ENCODE measurements around the gene ABHD17A. TPM values are rescaled to one million over a fixed set of nuclear protein-coding genes. Genes with fewer than 3 reads are reported as not detected.

The ABHD17A gene
- total and polyA plus RNA-seq, 9 of the 15 experiments (the other 6 are each of a cell fraction or from before 2014, with no cell fraction given) = 0.04 to 135 (median 21.8) TPM; not detected in 1

GRCh38 chr19:1853295-1854038 is 31.8 kb downstream of the ABHD17A start (continued):
- no peak for TF ChIP-seq GATA2 (CRISPR knock-in tag; IDR thresholded peaks at IDR 0.05)
- TF ChIP-seq L3MBTL2 (IDR thresholded peaks at IDR 0.05) = peak; percentile 77
- peak; percentile 76 for TF ChIP-seq CREM (IDR thresholded peaks at IDR 0.05; ENCODE audit: low read depth)
- no peak for TF ChIP-seq ZNF830 (CRISPR knock-in tag; IDR thresholded peaks at IDR 0.05)
- no peak for TF ChIP-seq BCOR (IDR thresholded peaks at IDR 0.05)
- no peak for TF ChIP-seq ZNF175 (CRISPR knock-in tag; IDR thresholded peaks at IDR 0.05; ENCODE audit: low read depth)
- TF ChIP-seq, protein P1, sequence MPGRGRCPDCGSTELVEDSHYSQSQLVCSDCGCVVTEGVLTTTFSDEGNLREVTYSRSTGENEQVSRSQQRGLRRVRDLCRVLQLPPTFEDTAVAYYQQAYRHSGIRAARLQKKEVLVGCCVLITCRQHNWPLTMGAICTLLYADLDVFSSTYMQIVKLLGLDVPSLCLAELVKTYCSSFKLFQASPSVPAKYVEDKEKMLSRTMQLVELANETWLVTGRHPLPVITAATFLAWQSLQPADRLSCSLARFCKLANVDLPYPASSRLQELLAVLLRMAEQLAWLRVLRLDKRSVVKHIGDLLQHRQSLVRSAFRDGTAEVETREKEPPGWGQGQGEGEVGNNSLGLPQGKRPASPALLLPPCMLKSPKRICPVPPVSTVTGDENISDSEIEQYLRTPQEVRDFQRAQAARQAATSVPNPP (IDR thresholded peaks at IDR 0.05; ENCODE audit: borderline replicate concordance, insufficient read depth, insufficient read length) = no peak
- TF ChIP-seq, protein P2, sequence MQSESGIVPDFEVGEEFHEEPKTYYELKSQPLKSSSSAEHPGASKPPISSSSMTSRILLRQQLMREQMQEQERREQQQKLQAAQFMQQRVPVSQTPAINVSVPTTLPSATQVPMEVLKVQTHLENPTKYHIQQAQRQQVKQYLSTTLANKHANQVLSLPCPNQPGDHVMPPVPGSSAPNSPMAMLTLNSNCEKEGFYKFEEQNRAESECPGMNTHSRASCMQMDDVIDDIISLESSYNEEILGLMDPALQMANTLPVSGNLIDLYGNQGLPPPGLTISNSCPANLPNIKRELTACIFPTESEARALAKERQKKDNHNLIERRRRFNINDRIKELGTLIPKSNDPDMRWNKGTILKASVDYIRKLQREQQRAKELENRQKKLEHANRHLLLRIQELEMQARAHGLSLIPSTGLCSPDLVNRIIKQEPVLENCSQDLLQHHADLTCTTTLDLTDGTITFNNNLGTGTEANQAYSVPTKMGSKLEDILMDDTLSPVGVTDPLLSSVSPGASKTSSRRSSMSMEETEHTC (IDR thresholded peaks at IDR 0.05) = peak; percentile 86; the same call in 1 of the 2 replicates
- TF ChIP-seq, protein P3, sequence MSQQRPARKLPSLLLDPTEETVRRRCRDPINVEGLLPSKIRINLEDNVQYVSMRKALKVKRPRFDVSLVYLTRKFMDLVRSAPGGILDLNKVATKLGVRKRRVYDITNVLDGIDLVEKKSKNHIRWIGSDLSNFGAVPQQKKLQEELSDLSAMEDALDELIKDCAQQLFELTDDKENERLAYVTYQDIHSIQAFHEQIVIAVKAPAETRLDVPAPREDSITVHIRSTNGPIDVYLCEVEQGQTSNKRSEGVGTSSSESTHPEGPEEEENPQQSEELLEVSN (IDR thresholded peaks at IDR 0.05; ENCODE audit: borderline replicate concordance in 1 of 2, extremely low read depth in 1 of 2, insufficient read depth in 1 of 2, insufficient read length in 1 of 2, low read depth in 1 of 2, low read length in 1 of 2, poor library complexity in 1 of 2, severe bottlenecking in 1 of 2) = peak in 1 of 2 experiments; percentile 64
- peak; percentile 25 for TF ChIP-seq TAF1 (IDR thresholded peaks at IDR 0.05; ENCODE audit: control insufficient read depth, extremely low read depth, insufficient read depth, low read length, severe bottlenecking)
- TF ChIP-seq, protein P4, sequence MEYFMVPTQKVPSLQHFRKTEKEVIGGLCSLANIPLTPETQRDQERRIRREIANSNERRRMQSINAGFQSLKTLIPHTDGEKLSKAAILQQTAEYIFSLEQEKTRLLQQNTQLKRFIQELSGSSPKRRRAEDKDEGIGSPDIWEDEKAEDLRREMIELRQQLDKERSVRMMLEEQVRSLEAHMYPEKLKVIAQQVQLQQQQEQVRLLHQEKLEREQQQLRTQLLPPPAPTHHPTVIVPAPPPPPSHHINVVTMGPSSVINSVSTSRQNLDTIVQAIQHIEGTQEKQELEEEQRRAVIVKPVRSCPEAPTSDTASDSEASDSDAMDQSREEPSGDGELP (CRISPR knock-in tag; IDR thresholded peaks at IDR 0.05; ENCODE audit: borderline replicate concordance) = peak; percentile 75; the same call in 1 of the 2 replicates
- TF ChIP-seq ARNT (IDR thresholded peaks at IDR 0.05) = no peak
- TF ChIP-seq ELF1 (tag; IDR thresholded peaks at IDR 0.05) = peak; percentile 78
- TF ChIP-seq ZNF184 (CRISPR knock-in tag; IDR thresholded peaks at IDR 0.05) = no peak
- TF ChIP-seq SRSF3 (IDR thresholded peaks at IDR 0.05; ENCODE audit: insufficient read depth, low read length) = no peak
- TF ChIP-seq ZNF280B (CRISPR knock-in tag; IDR thresholded peaks at IDR 0.05) = no peak
- TF ChIP-seq YY1 (IDR thresholded peaks at IDR 0.05; ENCODE audit: borderline replicate concordance in 1 of 3, control insufficient read depth in 1 of 3, extremely low read depth in 1 of 3, insufficient read depth in 3 of 3, insufficient read length in 1 of 3, insufficient replicate concordance in 2 of 3, low read depth in 1 of 3, low read length in 2 of 3) = peak in 2 of 3 experiments; percentile 55 to 57
- TF ChIP-seq HNRNPH1 (optimal IDR thresholded peaks at IDR 0.05; ENCODE audit: low read depth, low read length) = no peak
- no peak for TF ChIP-seq HDAC3 (IDR thresholded peaks at IDR 0.05; ENCODE audit: borderline replicate concordance, partially characterized antibody)
- TF ChIP-seq XRCC5 (IDR thresholded peaks at IDR 0.05; ENCODE audit: low read depth, low read length) = peak; percentile 95

Data from K562 (cell line).